ENCODE measurements around the gene SERPINB7. TPM values are rescaled to one million over a fixed set of nuclear protein-coding genes. Genes with fewer than 3 reads are reported as not detected.

SERPINB7 gene
- total and polyA plus RNA-seq, 2 experiments from 2014 or later = not detected

- no peak overlapping the region for H3K27ac Mint-ChIP-seq
- no peaks in the 10 kb centered on the region for H3K9me3 Mint-ChIP-seq
- H3F3A ChIP-seq (replicated peaks; ENCODE audit: low read depth) = no peaks in the 10 kb centered on the region
- no peaks in the 10 kb centered on the region for H4K20me1 ChIP-seq (replicated peaks; ENCODE audit: insufficient read depth)
- TF ChIP-seq ZNF331 (CRISPR knock-in tag; IDR thresholded peaks at IDR 0.05; ENCODE audit: low read depth) (no peak), ZNF114 (CRISPR knock-in tag; IDR thresholded peaks at IDR 0.05) (no peak), JUNB (IDR thresholded peaks at IDR 0.05; ENCODE audit: unreplicated experiment) (no peak), NANOG (IDR thresholded peaks at IDR 0.05; ENCODE audit: borderline replicate concordance) (no peak), CREB1 (CRISPR knock-in tag; IDR thresholded peaks at IDR 0.05; ENCODE audit: low read depth) (no peak)
- TF ChIP-seq, protein P1, sequence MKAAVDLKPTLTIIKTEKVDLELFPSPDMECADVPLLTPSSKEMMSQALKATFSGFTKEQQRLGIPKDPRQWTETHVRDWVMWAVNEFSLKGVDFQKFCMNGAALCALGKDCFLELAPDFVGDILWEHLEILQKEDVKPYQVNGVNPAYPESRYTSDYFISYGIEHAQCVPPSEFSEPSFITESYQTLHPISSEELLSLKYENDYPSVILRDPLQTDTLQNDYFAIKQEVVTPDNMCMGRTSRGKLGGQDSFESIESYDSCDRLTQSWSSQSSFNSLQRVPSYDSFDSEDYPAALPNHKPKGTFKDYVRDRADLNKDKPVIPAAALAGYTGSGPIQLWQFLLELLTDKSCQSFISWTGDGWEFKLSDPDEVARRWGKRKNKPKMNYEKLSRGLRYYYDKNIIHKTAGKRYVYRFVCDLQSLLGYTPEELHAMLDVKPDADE (IDR thresholded peaks at IDR 0.05) = no peak
- TF ChIP-seq, protein P2, sequence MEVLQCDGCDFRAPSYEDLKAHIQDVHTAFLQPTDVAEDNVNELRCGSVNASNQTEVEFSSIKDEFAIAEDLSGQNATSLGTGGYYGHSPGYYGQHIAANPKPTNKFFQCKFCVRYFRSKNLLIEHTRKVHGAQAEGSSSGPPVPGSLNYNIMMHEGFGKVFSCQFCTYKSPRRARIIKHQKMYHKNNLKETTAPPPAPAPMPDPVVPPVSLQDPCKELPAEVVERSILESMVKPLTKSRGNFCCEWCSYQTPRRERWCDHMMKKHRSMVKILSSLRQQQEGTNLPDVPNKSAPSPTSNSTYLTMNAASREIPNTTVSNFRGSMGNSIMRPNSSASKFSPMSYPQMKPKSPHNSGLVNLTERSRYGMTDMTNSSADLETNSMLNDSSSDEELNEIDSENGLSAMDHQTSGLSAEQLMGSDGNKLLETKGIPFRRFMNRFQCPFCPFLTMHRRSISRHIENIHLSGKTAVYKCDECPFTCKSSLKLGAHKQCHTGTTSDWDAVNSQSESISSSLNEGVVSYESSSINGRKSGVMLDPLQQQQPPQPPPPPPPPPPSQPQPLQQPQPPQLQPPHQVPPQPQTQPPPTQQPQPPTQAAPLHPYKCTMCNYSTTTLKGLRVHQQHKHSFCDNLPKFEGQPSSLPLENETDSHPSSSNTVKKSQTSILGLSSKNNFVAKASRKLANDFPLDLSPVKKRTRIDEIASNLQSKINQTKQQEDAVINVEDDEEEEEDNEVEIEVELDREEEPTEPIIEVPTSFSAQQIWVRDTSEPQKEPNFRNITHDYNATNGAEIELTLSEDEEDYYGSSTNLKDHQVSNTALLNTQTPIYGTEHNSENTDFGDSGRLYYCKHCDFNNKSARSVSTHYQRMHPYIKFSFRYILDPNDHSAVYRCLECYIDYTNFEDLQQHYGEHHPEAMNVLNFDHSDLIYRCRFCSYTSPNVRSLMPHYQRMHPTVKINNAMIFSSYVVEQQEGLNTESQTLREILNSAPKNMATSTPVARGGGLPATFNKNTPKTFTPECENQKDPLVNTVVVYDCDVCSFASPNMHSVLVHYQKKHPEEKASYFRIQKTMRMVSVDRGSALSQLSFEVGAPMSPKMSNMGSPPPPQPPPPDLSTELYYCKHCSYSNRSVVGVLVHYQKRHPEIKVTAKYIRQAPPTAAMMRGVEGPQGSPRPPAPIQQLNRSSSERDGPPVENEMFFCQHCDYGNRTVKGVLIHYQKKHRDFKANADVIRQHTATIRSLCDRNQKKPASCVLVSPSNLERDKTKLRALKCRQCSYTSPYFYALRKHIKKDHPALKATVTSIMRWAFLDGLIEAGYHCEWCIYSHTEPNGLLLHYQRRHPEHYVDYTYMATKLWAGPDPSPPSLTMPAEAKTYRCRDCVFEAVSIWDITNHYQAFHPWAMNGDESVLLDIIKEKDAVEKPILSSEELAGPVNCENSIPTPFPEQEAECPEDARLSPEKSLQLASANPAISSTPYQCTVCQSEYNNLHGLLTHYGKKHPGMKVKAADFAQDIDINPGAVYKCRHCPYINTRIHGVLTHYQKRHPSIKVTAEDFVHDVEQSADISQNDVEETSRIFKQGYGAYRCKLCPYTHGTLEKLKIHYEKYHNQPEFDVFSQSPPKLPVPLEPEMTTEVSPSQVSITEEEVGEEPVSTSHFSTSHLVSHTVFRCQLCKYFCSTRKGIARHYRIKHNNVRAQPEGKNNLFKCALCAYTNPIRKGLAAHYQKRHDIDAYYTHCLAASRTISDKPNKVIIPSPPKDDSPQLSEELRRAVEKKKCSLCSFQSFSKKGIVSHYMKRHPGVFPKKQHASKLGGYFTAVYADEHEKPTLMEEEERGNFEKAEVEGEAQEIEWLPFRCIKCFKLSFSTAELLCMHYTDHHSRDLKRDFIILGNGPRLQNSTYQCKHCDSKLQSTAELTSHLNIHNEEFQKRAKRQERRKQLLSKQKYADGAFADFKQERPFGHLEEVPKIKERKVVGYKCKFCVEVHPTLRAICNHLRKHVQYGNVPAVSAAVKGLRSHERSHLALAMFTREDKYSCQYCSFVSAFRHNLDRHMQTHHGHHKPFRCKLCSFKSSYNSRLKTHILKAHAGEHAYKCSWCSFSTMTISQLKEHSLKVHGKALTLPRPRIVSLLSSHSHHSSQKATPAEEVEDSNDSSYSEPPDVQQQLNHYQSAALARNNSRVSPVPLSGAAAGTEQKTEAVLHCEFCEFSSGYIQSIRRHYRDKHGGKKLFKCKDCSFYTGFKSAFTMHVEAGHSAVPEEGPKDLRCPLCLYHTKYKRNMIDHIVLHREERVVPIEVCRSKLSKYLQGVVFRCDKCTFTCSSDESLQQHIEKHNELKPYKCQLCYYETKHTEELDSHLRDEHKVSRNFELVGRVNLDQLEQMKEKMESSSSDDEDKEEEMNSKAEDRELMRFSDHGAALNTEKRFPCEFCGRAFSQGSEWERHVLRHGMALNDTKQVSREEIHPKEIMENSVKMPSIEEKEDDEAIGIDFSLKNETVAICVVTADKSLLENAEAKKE (CRISPR knock-in tag; IDR thresholded peaks at IDR 0.05) = no peak
- no peaks in the 10 kb centered on the region for H3K36me3 ChIP-seq (ENCODE audit: insufficient read depth)
- no peaks in the 10 kb centered on the region for H3K79me2 ChIP-seq (replicated peaks; ENCODE audit: insufficient read depth)
- H3K27ac ChIP-seq (ENCODE audit: low read depth) = no peak overlapping the region
- no peaks in the 10 kb centered on the region for H3K27me3 ChIP-seq (ENCODE audit: insufficient read depth)
- H3K4me3 ChIP-seq = no peak overlapping the region
- H3K4me1 Mint-ChIP-seq = peaks cover 7% of the 10 kb centered on the region; the same call in 2 of the 3 replicates
- H3K36me3 Mint-ChIP-seq (ENCODE audit: low read depth) = no peaks in the 10 kb centered on the region
- no peak overlapping the region for H3K4me2 ChIP-seq
- peaks cover 5% of the 10 kb centered on the region; the same call in 1 of the 2 replicates for H3K4me1 ChIP-seq (ENCODE audit: insufficient read depth)
- no peak for DNase-seq (ENCODE audit: low spot score)
- H3K4me3 Mint-ChIP-seq = no peak overlapping the region
- no peaks in the 10 kb centered on the region for H3K27me3 Mint-ChIP-seq (ENCODE audit: insufficient read depth, low read depth, poor library complexity)
- H3K9me2 ChIP-seq (ENCODE audit: insufficient read depth) = no peaks in the 10 kb centered on the region
- no peak for ATAC-seq
- no peak overlapping the region for H2AFZ ChIP-seq
Observed at GRCh38 chr18:63828656-63829055, 53.4 kb downstream of the SERPINB7 start.
